Measurements from ENCODE around the gene ZNF701. TPM values are rescaled to one million over a fixed set of nuclear protein-coding genes. Genes with fewer than 3 reads are reported as not detected.
A peak's percentile ranks its signal among the peaks of the same experiment; 100 is the strongest.
"Not testable (repeated sequence)": the region's sequence is repeated elsewhere in the genome, so short reads cannot be mapped to it uniquely, and the experiment has no call there.

The ZNF701 gene
- total RNA-seq, 1 donor from 2014 or later, result 18.5 TPM

DNA sequence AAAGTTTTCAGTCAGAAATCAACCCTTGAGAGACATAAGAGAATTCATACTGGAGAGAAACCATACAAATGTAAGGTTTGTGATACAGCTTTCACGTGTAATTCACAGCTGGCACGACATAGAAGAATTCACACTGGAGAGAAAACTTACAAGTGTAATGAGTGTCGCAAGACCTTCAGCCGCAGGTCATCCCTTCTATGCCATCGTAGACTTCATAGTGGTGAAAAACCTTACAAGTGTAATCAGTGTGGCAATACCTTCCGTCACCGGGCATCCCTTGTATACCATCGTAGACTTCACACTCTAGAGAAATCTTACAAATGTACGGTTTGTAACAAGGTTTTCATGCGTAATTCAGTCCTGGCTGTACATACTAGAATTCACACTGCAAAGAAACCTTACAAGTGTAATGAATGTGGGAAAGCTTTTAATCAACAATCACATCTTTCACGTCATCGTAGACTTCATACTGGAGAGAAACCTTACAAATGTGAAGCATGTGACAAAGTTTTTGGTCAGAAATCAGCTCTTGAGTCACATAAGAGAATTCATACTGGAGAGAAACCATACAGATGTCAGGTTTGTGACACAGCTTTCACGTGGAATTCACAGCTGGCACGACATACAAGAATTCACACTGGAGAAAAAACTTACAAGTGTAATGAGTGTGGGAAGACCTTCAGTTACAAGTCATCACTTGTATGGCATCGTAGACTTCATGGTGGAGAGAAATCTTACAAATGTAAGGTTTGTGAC is 15.7 kb upstream of the ZNF701 start:
- H3K9me3 Mint-ChIP-seq (ENCODE audit: unreplicated experiment), result peaks cover 49% of the 10 kb centered on the region
- peaks cover 5% of the 10 kb centered on the region for H3K27me3 Mint-ChIP-seq (ENCODE audit: unreplicated experiment)
- H3K4me1 Mint-ChIP-seq (ENCODE audit: unreplicated experiment), result no peaks in the 10 kb centered on the region
- no peak overlapping the region for H3K27ac Mint-ChIP-seq (ENCODE audit: unreplicated experiment)
- peak overlapping the region; percentile 73 for H3K4me3 Mint-ChIP-seq (ENCODE audit: unreplicated experiment)
- no peak for DNase-seq (ENCODE audit: low spot score)
- TF ChIP-seq, protein P1, sequence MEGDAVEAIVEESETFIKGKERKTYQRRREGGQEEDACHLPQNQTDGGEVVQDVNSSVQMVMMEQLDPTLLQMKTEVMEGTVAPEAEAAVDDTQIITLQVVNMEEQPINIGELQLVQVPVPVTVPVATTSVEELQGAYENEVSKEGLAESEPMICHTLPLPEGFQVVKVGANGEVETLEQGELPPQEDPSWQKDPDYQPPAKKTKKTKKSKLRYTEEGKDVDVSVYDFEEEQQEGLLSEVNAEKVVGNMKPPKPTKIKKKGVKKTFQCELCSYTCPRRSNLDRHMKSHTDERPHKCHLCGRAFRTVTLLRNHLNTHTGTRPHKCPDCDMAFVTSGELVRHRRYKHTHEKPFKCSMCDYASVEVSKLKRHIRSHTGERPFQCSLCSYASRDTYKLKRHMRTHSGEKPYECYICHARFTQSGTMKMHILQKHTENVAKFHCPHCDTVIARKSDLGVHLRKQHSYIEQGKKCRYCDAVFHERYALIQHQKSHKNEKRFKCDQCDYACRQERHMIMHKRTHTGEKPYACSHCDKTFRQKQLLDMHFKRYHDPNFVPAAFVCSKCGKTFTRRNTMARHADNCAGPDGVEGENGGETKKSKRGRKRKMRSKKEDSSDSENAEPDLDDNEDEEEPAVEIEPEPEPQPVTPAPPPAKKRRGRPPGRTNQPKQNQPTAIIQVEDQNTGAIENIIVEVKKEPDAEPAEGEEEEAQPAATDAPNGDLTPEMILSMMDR (IDR thresholded peaks at IDR 0.05; ENCODE audit: unreplicated experiment), result no peak
- H3K36me3 Mint-ChIP-seq (ENCODE audit: low read depth, unreplicated experiment), result peaks cover 84% of the 10 kb centered on the region

DNA sequence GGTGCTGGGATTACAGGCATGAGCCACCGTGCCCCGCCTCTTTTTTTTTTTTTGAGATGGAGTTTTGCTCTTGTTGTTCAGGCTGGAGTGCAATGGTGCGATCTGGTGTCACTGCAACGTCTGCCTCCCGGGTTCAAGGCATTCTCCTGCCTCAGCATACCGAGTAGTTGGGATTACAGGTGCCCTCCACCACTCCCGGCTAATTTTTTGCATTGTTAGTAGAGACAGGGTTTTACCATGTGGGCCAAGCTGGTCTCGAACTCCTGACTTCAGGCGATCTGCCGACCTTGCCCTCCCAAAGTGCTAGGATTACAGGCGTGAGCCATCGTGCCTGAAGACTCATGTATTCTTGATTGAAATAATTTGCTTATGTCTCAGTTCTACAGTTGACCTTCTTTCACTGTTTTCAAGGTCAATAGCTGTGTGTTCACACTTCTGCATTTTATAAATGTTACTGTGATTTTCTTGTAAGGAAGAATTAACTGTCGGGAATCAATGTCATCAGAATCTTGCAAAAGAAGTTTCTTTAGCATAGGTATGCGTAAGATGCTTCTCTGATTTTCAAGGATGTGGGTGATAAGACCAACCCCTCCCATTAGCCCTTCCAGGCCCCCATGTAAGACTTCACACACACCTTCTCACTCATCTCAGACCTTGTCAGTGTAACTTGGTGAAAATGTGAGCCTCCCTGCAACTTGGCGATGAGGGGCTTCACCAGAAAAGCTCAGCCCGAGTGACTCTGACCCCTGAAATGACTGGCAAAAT is 12.7 kb upstream of the ZNF701 start:
- peaks cover 38% of the 10 kb centered on the region for H3K9me3 Mint-ChIP-seq (ENCODE audit: unreplicated experiment)
- H3K27ac Mint-ChIP-seq (ENCODE audit: unreplicated experiment), result no peak overlapping the region
- H3K4me3 Mint-ChIP-seq (ENCODE audit: unreplicated experiment), result no peak overlapping the region
- peaks cover 3% of the 10 kb centered on the region for H3K27me3 Mint-ChIP-seq (ENCODE audit: unreplicated experiment)
- no peaks in the 10 kb centered on the region for H3K4me1 Mint-ChIP-seq (ENCODE audit: unreplicated experiment)
- DNase-seq (ENCODE audit: low spot score), result no peak
- peaks cover 72% of the 10 kb centered on the region for H3K36me3 Mint-ChIP-seq (ENCODE audit: low read depth, unreplicated experiment)
- TF ChIP-seq, protein P1 (IDR thresholded peaks at IDR 0.05; ENCODE audit: unreplicated experiment), result no peak

DNA sequence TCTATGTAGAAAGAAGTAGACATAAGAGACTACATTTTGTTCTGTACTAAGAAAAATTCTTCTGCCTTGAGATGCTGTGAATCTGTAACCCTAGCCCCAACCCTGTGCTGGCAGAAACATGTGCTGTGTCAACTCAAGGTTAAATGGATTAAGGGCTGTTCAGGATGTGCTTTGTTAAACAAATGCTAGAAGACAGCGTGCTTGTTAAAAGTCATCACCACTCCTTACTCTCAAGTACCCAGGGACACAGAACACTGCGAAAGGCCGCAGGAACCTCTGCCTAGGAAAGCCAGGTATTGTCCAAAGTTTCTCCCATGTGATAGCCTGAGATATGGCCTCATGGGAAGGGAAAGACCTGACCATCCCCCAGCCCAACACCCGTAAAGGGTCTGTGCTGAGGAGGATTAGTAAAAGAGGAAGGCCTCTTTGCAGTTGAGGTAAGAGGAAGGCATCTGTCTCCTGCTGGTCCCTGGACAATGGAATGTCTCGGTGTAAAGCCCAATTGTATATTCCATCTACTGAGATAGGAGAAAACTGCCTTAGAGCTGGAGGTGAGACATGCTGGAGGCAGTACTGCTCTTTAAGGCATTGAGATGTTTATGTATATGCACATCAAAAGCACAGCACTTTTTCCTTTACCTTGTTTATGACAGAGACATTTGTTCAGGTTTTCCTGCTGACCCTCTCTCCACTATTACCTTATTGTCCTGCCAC is 11.2 kb upstream of the ZNF701 start:
- H3K4me1 Mint-ChIP-seq (ENCODE audit: unreplicated experiment); H3K4me3 Mint-ChIP-seq (ENCODE audit: unreplicated experiment); H3K27me3 Mint-ChIP-seq (ENCODE audit: unreplicated experiment); H3K27ac Mint-ChIP-seq (ENCODE audit: unreplicated experiment); DNase-seq (ENCODE audit: low spot score): not testable (repeated sequence)
- Mint-ChIP-seq H3K9me3 (ENCODE audit: unreplicated experiment) (peaks cover 25% of the 10 kb centered on the region), H3K36me3 (ENCODE audit: low read depth, unreplicated experiment) (peaks cover 68% of the 10 kb centered on the region)

DNA sequence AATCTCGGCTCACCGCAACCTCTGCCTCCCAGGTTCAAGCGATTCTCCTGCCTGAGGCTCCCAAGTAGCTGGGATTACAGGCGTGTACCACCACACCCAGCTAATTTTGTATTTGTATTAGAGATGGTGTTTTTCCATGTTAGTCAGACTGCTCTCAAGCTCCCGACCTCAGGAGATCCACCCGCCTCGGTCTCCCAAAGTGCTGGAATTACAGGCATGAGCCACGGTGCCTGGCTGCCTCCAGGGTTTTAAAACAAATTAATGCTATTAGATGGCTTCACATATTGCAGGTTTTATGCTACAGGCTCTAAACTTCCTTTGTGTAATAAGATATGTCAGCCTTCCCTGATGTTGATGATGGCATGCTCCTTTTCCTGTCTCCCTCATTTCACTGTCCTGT is 8.5 kb upstream of the ZNF701 start:
- peaks cover 51% of the 10 kb centered on the region for H3K36me3 Mint-ChIP-seq (ENCODE audit: low read depth, unreplicated experiment)
- not testable (repeated sequence) for H3K4me3 Mint-ChIP-seq (ENCODE audit: unreplicated experiment); H3K9me3 Mint-ChIP-seq (ENCODE audit: unreplicated experiment); H3K4me1 Mint-ChIP-seq (ENCODE audit: unreplicated experiment); DNase-seq (ENCODE audit: low spot score); H3K27me3 Mint-ChIP-seq (ENCODE audit: unreplicated experiment); H3K27ac Mint-ChIP-seq (ENCODE audit: unreplicated experiment)

- peaks cover 6% of the 10 kb centered on the region for H3K27me3 Mint-ChIP-seq (ENCODE audit: unreplicated experiment)
- TF ChIP-seq, protein P1 (IDR thresholded peaks at IDR 0.05; ENCODE audit: unreplicated experiment), result no peak
- H3K36me3 Mint-ChIP-seq (ENCODE audit: low read depth, unreplicated experiment), result peaks cover 32% of the 10 kb centered on the region
- H3K4me1 Mint-ChIP-seq (ENCODE audit: unreplicated experiment), result peaks cover 10% of the 10 kb centered on the region
- DNase-seq (ENCODE audit: low spot score), result no peak
- no peak overlapping the region for H3K4me3 Mint-ChIP-seq (ENCODE audit: unreplicated experiment)
- H3K9me3 Mint-ChIP-seq (ENCODE audit: unreplicated experiment), result no peaks in the 10 kb centered on the region
- no peak overlapping the region for H3K27ac Mint-ChIP-seq (ENCODE audit: unreplicated experiment)
Measured at GRCh38 chr19:52566121-52566520, 4.0 kb upstream of the ZNF701 start.

All from endothelial cell (in vitro differentiated cells).